Measurements from ENCODE around the gene WNT9B.

GRCh38 chr17:46876353-46876887 is 25.0 kb downstream of the WNT9B start:
- TF ChIP-seq CTCF (conservative IDR thresholded peaks at IDR 0.05; ENCODE audit: low read depth, low read length): peak; percentile 84
- TF ChIP-seq EZH2 (IDR thresholded peaks at IDR 0.05; ENCODE audit: low read length, unreplicated experiment): no peak
- TF ChIP-seq EZH2phosphoT487 (IDR thresholded peaks at IDR 0.05; ENCODE audit: borderline replicate concordance, low read length): no peak
